CD4-positive, alpha-beta T cell treated with Interleukin-15 for 1 hour (primary cell): Measurements from ENCODE around the gene NR3C2.
"Not testable (repeated sequence)": the region's sequence is repeated elsewhere in the genome, so short reads cannot be mapped to it uniquely, and the experiment has no call there.

Experiments used
- DNase-seq: peaks from one replicate; pipeline ENCODE4 v3.0.0-alpha.2; 2020

Gene NR3C2

DNA sequence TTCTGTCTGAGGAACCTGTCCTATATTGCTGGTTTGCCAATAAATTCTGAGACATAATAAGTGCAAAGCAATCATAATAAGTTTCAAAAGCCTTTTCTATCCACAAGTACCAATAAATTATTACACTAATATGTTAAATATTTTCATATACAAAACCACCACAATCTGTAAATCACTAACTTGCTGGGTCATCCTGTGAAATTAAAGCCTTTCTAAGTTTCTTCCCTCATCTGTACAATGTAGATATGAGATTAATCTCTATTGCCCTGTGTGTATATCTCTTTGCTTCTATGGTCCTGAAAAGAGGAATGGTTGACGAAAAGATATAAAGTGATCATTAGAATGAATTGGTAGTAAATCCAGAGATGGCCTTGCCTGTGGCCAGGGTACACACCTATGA lies 231.6 kb downstream of the NR3C2 start:
- no peak for DNase-seq

DNA sequence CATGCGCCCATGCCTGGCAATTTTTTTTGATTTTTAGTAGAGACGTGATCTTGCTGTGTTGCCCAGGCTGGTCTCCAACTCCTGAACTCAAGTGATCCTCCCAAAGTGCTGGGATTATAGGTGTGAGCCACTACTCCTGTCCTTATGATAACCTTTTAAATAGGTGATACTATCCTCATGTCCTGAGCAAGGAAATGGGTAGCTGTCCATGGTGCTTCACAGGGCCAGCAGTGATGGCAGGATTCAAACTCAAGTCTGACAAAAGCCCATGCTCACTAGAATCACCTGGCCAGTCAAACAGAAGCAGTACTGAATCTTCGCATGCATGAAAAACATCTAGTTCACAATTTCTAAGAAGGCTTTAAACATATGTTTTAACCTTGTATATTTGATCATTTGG lies 235.1 kb downstream of the NR3C2 start:
- DNase-seq, result no peak

DNA sequence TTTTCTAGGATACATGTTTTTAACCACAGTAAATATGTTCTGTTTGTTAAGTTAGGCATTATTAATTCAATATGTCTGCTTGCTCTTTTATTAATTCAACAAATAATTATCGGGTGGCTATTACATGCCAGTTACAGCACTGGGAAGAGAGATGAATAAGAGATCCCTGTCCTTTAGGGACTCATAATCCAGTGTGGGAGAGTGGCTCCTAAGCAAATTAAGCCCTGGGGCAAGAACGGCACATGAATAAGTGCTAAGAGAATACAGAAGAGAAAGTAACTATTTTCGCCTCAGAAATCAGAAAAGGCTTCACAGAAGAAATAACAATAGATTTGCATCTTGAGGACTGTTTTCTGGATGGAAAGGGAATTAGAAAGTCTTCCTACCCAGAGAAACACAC lies 236.7 kb downstream of the NR3C2 start:
- no peak for DNase-seq

DNA sequence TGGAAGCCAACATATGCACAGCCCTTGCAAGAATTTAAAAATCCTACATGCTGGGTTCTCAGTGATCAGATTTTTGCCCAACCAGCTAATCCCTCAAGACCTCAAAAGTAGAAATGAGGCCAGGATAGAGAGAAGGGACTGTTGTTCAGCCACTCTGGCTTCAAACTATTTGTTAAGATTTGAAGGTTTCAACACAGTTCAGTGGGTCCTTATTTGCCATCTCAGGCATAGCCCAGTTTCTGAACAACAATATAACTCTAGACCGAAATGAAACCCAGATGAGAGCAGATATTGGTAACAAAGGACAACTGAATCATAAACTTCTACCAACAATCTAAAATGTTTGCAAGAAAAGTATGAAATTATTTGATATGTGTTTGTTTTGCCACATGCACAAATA lies 237.3 kb downstream of the NR3C2 start:
- no peak for DNase-seq

DNA sequence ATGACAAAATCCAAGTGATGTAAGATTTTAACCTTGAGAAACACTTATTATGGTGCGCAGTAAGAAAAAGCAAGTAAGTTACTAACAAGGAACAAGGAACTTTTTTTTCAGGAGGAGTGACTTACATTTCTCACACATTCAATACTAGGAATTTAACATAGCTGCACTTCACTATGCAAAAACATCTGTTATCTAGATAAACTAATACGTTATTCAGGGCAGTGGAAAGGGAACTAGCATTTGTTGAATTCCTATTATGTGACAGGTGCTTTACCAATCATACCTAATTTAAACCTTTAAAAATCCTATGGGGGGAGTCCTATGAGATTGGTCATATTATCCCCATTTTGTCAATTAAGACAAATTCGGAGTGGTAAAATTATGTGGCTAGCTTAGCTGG lies 238.0 kb downstream of the NR3C2 start:
- no peak for DNase-seq

DNA sequence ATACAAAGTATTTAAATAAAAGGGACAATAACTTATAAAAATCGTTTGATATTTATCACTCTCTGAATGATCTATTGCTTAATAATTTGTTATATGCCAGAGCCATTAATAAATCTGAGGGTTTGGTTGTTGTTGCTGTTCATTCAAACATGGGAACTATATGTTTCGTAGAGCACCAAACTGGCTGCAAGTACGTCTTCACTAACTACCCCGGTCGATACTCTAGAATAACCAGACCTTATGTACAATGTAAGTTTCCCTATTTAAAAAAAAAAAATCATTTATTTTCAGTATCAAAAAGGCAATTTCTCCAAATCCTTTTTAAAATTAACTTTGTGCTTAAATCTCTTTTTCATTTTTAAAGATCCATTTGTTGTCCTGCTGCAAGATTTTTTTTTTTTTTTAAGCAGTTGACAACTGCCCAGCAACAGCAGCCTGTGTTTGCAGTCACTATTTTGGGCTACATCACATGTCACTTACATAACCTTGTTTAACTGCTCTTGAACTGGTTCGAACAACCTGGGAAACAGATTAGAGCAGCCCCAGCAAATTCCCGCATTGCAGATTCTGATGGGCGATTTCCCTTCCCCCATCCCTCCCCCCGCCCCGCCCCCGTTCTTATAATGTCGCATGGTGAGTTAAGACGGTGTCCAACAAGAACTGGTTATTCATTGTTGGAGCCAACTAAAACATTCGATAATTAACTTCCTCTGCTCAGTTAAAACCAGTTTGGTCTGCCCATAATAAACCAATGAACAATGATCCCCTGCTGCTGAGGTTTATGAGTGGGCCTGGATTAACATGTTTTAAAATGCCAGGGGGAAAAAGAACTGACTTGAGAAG lies 238.9 kb downstream of the NR3C2 start:
- DNase-seq, result no peak

DNA sequence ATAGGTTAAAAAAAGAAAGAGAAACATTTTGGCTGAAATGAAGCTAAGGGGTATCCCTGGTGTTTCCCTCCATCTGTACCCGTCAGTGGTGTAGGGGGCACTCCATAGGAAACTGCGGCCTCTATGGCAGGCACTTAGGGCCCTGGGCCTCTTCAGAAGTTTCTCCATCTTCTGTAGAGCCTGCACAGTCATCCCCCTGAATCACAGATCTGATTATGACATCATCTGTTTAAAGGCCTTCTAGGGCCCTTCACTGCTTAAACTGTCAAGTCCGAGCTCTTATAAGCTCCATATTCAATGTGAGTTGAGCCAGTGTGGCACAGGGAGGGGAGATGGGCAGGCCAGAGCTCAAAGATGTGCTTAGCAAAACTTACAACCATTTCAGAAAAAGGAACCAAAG lies 241.3 kb downstream of the NR3C2 start:
- DNase-seq, result no peak

DNA sequence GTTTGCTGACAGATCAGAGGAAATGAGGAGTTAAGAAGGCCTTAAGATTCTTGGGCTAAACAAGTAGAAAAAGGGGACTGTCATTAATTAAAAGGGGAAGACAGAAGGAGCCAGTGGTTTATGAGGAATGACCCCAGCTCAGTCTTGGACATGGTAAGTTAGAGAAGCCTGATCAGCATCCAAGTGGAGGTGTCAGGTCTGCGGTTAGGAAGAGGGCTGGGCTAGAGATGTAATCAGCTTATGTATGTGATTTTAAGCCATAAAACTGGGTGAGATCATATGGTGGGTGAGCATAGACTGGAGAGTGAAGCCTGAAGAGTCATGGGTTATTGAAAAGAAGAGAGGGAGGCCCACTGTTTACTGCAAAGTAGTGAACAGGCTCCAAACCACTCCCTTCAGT lies 246.1 kb downstream of the NR3C2 start:
- no peak for DNase-seq

DNA sequence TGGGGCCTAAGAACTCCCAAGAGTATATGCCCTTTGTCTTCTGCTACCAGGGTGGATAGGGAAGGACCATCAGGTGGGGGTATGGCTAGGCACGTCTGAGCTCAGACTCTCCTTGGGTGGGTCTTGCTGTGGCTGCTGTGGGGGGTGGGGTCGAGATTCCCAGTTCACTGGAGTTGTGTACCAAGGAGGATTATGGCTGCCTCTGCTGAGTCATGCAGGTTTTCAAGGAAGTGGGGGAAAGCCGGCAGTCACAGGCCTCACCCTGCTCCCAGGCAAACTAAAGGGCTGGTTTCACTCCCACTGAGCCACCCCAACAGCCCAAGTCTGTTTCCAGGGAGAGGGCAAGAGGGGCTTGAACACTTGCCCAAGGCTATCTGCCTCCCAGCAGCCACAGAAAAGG lies 249.7 kb downstream of the NR3C2 start:
- no peak for DNase-seq

DNA sequence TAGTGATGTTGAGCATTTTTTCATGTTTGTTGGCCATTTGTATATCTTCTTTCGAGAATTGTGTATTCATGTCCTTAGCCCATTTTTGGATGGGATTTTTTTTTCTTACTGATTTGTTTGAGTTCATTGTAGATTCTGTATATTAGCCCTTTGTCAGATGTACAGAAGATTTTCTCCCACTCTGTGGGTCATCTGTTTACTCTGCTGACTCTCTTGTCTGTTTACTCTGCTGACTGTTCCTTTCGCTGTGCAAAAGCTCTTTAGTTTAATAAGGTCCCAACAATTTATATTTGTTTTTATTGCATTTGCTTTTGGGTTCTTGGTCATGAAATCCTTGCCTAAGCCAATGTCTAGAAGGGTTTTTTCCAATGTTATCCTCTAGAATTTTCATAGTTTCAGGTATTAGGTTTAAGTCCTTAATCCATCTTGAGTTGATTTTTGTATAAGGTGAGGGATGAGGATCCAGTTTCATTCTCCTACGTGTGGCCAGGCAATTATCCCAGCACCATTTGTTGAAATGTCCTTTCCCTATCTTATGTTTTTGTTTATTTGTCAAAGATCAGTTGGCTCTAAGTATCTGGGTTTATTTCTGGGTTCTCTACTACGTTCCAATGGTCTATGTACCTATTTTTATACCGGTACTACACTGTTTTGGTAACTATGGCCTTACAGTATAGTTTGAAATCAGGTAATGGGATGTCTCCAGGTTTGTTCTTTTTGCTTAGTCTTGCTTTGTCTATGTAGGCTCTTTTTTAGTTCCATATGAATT lies 254.6 kb downstream of the NR3C2 start:
- not testable (repeated sequence) for DNase-seq

DNA sequence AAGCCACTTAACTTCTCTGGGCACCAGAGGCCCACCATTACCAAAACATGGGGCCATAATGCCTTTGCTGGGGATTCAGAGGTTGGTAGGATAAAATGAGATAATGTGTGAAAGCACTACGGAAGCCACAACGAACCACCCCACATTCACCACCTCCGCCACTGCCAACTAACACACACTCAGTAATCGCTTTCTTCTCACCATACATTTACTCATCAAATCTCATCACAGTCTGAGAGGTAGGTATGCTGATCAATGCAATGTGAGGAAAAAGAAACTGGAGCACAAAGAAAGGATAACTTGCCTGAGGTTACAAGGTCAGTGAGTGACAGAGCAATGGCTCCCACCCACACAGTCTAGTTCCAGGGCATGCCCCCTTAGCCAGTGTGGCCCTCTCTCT lies 257.3 kb downstream of the NR3C2 start:
- no peak for DNase-seq

DNA sequence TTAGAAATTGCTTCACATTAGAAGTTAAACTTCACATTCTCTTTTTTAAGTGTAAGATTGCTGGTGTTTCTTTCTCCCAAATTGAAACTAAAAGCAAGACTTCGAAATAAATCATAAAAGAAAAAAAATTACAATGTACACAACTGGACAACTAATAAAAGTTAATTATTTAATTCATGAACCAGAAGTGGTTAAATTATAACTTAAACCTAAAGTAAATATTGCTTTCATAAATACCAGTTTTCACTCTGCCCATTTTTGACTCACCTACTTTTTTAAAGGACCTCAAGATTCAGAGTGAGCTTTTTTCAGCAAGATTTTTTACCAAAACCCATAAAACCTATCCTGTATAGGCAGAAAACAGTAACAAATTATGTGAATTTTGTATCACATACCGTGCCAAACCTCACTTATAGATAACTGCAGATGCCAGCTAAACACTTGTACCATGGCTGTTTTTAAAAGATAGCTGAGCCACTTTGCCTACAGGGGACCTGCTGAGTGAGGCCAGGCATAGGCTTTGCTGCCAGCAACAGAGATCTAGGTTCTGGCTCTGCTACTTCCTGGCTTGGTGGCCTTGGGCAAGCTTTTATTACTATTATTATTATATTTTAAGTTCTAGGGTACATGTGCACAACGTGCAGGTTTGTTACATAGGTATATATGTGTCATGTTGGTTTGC lies 259.8 kb downstream of the NR3C2 start:
- no peak for DNase-seq

DNA sequence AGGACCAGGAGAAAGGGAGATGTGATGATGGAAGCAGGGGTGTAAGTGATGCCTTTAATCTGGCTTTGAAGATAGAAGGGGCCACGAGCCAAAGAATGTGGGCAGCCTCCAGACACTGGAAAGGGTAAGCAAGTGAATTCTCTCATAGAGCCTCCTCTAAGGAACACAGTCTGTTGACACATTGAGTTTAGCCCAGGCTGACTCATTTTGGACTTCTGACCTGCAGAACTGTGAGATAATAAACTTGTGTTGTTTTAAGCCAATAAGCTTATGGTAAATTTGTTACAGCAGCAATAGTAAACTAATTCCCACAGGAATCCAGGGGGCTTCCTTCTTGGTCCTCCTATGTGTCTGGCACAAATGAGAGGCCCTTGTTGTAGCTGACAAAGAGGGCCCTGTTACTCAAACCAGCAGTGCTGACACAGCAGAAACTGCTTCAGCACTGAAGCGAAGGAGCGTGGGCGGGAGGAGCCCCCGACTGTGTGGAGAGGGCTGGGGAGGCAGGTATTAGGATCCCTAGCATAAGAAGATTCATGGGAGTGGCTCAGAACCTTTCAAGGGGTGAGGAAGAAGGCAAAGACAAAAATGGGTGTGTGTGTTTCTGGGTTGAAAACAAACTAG lies 268.7 kb downstream of the NR3C2 start:
- DNase-seq, result no peak

DNA sequence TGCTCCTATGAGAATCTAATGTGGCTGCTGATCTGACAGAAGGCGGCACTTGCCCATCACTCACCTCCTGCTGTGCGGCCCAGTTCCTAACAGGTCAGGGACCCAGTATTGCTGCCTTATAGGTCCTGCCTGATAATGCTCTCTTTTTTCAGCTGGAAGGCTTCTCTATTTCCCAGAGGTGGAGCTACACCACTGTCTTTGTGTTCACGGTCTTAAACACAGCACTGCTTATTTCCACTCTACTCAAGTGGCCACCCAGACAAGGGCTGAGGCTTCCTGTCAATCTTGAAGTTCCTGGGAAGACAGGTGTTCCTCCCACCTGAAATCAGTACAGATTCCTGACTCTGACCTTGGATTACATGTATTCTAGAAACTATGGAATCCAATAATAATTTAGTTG lies 270.6 kb downstream of the NR3C2 start:
- DNase-seq, result no peak

DNA sequence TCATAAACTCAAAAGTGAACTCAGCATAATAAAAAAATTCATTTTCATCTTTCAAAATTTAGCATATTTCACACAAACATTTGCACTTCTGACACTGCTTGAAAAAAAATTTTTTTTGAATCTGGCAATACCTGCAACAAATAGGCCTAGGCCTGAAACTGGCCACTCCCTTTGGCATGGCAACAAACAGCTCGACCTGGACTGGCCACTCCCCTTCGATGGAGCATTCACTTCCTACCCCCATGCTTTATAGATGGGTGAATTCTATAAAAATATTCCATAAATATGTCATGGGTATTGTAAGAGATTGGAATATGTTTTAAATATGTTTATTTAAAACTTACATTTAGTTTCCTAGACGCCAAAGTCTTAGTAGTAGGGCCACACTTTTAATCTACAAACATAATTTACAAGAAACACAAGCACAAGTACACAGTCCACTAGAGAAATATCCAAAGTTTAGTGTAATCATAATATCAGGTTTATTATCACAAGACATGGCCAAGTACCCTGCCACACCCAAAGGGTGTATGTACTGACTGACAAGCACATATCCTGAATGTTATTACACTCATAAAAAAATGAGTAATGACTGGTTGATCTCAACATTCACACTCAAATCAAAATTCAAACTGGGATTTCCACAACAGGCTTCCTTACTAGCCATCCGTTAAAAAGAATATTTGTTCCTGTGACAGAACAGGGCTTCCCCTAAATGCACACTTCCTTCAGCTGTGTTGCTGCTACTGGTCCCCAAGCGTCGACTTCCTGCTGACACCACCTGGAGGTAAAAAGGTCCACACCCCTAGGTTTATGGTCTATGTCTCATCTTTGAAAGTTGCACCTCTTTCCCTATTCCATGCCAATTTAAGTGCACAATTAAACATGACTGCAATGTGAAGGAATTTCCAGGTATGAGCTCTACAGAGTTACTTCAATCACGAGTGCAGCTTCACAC lies 271.5 kb downstream of the NR3C2 start:
- DNase-seq, result no peak

DNA sequence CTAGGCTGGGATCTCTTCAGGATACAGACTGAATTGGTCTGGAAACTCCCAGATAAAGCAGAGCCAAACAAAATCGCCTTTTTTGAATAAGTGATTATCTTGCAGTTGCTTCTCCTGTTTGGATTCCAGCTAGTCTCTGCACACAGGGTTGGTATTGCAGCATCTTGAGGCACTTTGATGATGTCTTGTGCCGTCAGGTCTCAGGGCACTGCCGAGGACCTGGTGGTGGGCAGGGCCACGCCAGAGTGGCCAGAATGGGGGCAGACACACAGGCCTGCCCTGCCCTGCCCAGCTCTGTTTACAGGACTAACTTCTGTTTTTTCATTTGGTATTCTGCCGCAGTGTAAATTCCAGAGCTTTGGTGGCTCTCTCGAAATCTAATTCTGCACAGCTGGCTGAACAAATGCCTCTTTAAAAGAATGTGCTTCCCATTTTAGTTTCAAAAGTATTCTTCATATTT lies 276.1 kb downstream of the NR3C2 start:
- no peak for DNase-seq

DNA sequence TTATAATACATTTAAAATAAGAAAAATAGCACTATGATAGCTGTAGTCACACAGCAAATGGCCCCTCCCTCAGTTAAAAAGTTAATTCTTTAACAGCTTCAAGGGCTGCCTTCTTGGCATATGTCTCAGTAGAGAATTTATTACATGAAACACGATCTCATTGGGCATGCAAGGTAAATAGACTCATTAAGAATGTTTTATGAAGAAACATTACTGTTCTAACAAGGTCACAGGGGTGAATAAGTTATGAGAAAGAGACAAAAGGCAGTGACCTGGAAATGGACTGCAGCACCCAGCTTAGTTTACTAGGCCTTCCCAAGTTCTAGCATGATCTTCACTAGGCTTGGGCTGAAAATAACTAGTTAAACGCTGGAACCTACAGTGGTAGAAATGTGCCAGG lies 277.7 kb downstream of the NR3C2 start:
- DNase-seq, result no peak

DNA sequence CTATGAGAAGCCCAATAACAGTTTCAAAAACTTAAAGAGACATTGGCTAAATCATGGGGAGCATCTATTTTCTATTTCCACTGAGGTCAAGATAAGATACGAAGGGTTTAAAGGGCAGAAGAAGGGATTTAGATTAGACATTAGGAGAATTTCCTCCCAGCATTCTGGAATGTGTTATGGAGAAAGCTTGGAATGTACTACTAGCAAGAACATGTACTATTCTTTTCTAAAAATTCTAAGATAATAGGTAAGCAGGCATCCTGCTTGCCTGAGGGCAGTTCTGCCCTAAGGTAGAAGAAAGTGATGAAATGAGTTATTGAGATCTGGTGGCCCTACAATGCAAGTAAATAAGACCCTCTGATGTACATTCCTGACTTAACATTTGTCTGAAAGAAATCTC lies 279.2 kb downstream of the NR3C2 start:
- DNase-seq, result no peak

DNA sequence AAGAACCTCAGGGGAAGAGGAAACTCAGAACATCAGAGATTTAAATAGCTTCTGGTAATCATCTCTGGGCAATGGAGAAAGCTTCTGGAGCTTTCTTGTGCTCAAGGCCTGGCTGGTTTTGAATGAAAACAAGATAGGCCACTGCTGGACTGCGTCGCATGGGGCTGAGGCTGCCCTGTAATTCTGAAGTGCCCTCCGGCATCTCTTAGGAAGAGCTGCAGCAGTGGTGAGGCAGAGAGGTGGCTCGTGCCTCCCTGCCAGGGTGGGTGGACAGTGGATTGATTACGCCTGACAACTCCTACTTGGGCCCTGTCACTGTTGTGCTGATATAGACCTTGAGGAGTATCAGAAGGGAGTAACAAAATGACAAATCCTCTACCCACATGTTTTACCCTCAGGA lies 279.7 kb downstream of the NR3C2 start:
- DNase-seq, result no peak

DNA sequence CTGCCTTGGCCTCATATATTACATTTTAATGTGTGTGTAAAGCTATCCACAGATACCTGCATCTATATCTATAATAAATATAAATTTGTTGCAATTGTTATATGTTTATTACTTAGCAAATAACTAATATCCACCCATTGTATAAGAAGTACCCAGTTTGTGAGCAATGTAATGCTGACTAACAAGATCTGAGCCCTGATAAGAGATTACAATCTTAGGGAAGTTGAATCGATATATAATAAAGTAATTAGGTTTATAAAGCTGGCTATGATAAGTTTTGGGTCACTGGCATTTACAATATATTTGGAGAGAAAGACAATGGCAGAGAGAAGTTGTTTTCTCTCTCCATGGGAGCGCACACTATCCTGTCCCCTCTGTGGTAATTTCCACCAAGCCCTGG lies 280.6 kb downstream of the NR3C2 start:
- DNase-seq, result no peak

DNA sequence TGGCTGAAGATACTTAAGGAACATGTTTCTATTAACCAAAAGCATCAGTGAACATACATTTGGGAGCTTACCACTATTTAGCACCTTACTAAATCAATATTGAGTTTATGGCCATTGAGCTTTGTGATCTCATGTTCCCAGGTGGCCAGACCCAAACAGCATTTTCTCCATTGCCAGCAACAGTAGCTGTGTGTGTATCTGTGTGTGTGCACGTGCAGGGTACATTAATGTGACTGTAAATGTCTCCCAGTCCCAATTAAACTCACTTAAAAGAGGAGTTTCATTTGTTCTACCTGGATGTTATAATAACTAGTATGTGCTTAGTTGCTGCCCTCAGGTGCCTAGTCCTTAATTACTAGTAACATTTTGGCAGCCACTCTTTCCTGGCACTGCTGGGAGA lies 282.4 kb downstream of the NR3C2 start:
- no peak for DNase-seq

DNA sequence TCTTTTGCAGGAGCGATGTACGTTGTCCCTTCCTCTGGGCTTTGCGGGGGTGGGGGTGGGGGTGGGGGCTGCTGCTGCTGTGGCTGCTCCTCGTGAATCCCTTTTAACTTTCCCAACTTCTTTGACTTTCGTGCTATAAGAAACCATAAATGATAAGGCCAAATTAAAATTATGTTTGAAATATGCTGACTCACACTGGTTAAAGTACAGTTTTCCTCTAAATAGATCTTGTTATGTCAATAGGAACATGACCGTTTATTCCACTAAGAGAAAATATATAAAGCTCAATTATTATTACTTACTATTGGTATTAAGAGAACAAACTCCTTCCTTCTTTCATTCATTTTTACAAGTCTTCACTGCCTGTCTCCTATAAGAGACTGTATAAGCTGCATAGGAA lies 287.4 kb downstream of the NR3C2 start:
- no peak for DNase-seq
